Neural cell (in vitro differentiated cells): ENCODE results near the gene PRR15L.

Experiments
- CTCF ChIP-seq: fragments of 450-650 bp; IDR thresholded peaks from 2 replicates; pipeline ENCODE4 v1.5.1; 2014; ENCODE audit warnings: antibody characterized with exemption, mild to moderate bottlenecking, moderate library complexity; ENCODE audit not compliant: poor library complexity, severe bottlenecking
- EP300 ChIP-seq: fragments of 450-650 bp; conservative IDR thresholded peaks from 2 replicates; pipeline ENCODE4 v1.6.1; 2014; ENCODE audit warnings: antibody characterized with exemption, mild to moderate bottlenecking, moderate library complexity; ENCODE audit not compliant: poor library complexity, severe bottlenecking
- EZH2 ChIP-seq: fragments of 200-600, 300-800 bp; shearing (Covaris generic), sonication (generic); IDR thresholded peaks from 2 replicates; pipeline ENCODE4 v1.6.1; 2014; ENCODE audit warnings: antibody characterized with exemption, low read length, borderline replicate concordance, mild to moderate bottlenecking; ENCODE audit not compliant: insufficient read depth, poor library complexity, severe bottlenecking
- POLR2AphosphoS5 ChIP-seq: IDR thresholded peaks from 2 replicates; pipeline ENCODE4 v1.6.1; 2012
- REST ChIP-seq: IDR thresholded peaks from 2 replicates; pipeline ENCODE4 v1.6.1; 2012; ENCODE audit warnings: borderline replicate concordance
- SMC3 ChIP-seq: fragments of 450-650 bp; conservative IDR thresholded peaks from 2 replicates; pipeline ENCODE4 v1.6.1; 2014; ENCODE audit warnings: antibody characterized with exemption, mild to moderate bottlenecking, moderate library complexity; ENCODE audit not compliant: poor library complexity
- TAF1 ChIP-seq: IDR thresholded peaks from 2 replicates; pipeline ENCODE4 v1.6.1; 2012; ENCODE audit warnings: low read depth

- no peak for TF ChIP-seq CTCF
- no peak for TF ChIP-seq POLR2AphosphoS5
- TF ChIP-seq EP300, result no peak
- TF ChIP-seq TAF1, result no peak
- no peak for TF ChIP-seq EZH2
- no peak for TF ChIP-seq SMC3
- TF ChIP-seq REST, result no peak
Observed at GRCh38 chr17:48004983-48005382, 47.3 kb upstream of the PRR15L start.
